Astrocyte (in vitro differentiated cells and primary cell): ENCODE data around the gene CASTOR1. TPM values are rescaled to one million over a fixed set of nuclear protein-coding genes. Genes with fewer than 3 reads are reported as not detected.

ENCODE experiments used
- DNase-seq: peaks from one replicate; pipeline ENCODE4 v3.0.0-alpha.2; 2010; ENCODE audit warnings: low read depth
- FAIRE-seq: peaks from 2 replicates; lab custom pipeline; 2011; peaks lifted over from hg19 to GRCh38; lab: Jason Lieb, UNC
- H2AFZ ChIP-seq: 2 replicates; pipeline ENCODE4 v1.6.0; 2012; ENCODE audit warnings: low read depth, low read length, inconsistent platforms
- H3K27ac ChIP-seq: 2 replicates; pipeline ENCODE4 v1.5.1; 2011; ENCODE audit warnings: low read depth, low read length, inconsistent platforms
- H3K27me3 ChIP-seq: 2 replicates; pipeline ENCODE4 v1.6.0; 2011; ENCODE audit warnings: low read length, inconsistent platforms; ENCODE audit not compliant: insufficient read depth
- H3K36me3 ChIP-seq: 2 replicates; pipeline ENCODE4 v1.5.1; 2011; ENCODE audit warnings: low read length, inconsistent platforms; ENCODE audit not compliant: insufficient read depth
- H3K4me1 ChIP-seq: 2 replicates; pipeline ENCODE4 v1.5.1; 2011; ENCODE audit warnings: low read length, inconsistent platforms; ENCODE audit not compliant: insufficient read depth
- H3K4me2 ChIP-seq: 2 replicates; pipeline ENCODE4 v1.6.0; 2012; ENCODE audit warnings: low read length, inconsistent platforms
- H3K4me3 ChIP-seq: 2 replicates; pipeline ENCODE4 v1.5.1; 2011; ENCODE audit warnings: low read depth, mild to moderate bottlenecking, low read length, inconsistent platforms; ENCODE audit not compliant: insufficient read depth
- H3K79me2 ChIP-seq: 2 replicates; pipeline ENCODE4 v1.6.0; 2012; ENCODE audit warnings: mild to moderate bottlenecking, low read length, inconsistent platforms; ENCODE audit not compliant: insufficient read depth
- H3K9ac ChIP-seq: 2 replicates; pipeline ENCODE4 v1.6.0; 2012; ENCODE audit warnings: mild to moderate bottlenecking, low read length, inconsistent platforms
- H3K9me3 ChIP-seq: 2 replicates; pipeline ENCODE4 v1.5.1; 2012; ENCODE audit warnings: low read depth, mild to moderate bottlenecking, low read length, inconsistent platforms; ENCODE audit not compliant: insufficient read depth
- H4K20me1 ChIP-seq: 2 replicates; pipeline ENCODE4 v1.6.0; 2012; ENCODE audit warnings: low read length, inconsistent platforms; ENCODE audit not compliant: insufficient read depth
- H3K27ac Mint-ChIP-seq: one replicate; pipeline ENCODE4 v1.8.0; 2021; ENCODE audit warnings: mild to moderate bottlenecking, mixed read lengths; ENCODE audit not compliant: unreplicated experiment
- H3K27me3 Mint-ChIP-seq: one replicate; pipeline ENCODE4 v1.8.0; 2021; ENCODE audit warnings: low read depth, mixed read lengths; ENCODE audit not compliant: unreplicated experiment
- H3K36me3 Mint-ChIP-seq: one replicate; pipeline ENCODE4 v1.8.0; 2021; ENCODE audit warnings: low read depth, mixed read lengths; ENCODE audit not compliant: unreplicated experiment
- H3K4me1 Mint-ChIP-seq: one replicate; pipeline ENCODE4 v1.8.0; 2021; ENCODE audit warnings: low read depth, mixed read lengths; ENCODE audit not compliant: unreplicated experiment
- H3K4me3 Mint-ChIP-seq: one replicate; pipeline ENCODE4 v1.8.0; 2021; ENCODE audit warnings: mild to moderate bottlenecking, moderate library complexity, mixed read lengths; ENCODE audit not compliant: unreplicated experiment
- H3K9me3 Mint-ChIP-seq: one replicate; pipeline ENCODE4 v1.8.0; 2021; ENCODE audit warnings: mild to moderate bottlenecking, mixed read lengths; ENCODE audit not compliant: unreplicated experiment
- EZH2 ChIP-seq: IDR thresholded peaks from 2 replicates; pipeline ENCODE4 v1.6.1; 2012; ENCODE audit warnings: mild to moderate bottlenecking, low read length, inconsistent platforms; ENCODE audit not compliant: insufficient read depth
- total RNA-seq: library from RNA; stranded (reverse); gene quantifications from 2 replicates; pipeline ENCODE4 v1.2.1, GENCODE V29; 2021
- TF ChIP-seq, protein P1 (sequence below): IDR thresholded peaks from 2 replicates; pipeline ENCODE4 v1.5.1; 2011; ENCODE audit warnings: low read depth, mild to moderate bottlenecking, inconsistent platforms, low read length, moderate library complexity; ENCODE audit not compliant: insufficient read depth

The CASTOR1 gene
- total RNA-seq, 1 donor from 2014 or later, result 15.2 TPM

DNA sequence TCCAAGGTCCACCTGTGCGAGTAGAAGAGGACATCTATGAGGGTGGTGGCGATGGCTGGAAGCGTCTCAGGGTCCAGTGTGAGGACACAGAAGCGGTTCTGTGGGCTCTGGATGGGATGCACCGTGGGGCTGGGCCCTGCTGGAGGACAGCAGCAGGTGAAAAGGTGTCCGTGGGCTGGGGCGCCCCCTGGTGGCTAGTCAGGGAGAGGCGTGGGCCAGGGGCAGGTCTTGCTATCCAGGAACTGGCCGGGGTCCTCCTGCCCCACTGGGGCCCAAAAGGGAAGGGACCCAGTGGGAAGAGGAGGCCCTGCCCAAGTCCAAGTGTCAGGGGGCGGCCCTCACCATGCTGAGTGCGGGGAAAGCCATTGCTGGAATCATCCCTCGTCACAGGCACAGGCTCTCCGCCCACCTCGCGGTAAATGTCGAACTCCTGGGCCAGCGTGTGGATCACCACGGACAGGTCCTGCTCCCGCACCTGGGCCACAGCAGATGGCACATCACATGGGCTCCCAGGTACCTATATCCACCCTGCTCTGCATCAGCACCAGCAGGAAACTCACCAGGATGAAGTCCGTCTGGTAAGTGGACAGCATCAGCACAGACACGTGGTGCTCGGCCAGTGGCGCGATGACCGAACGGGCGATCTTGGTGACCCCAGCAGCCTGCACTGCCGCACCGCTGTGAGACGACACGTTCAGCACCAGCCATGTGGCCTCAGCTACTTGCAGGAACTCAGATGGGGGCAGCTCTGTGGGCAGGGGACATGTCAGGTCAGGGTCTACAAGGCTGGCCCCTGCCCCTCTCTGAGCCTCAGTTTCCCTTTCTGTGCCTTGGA lies 2.3 kb downstream of the CASTOR1 start:
- Histone ChIP-seq H3K27ac (no peak overlapping the region), H3K4me1 (peaks cover 33% of the 10 kb centered on the region), H2AFZ (no peak overlapping the region), H3K36me3 (no peaks in the 10 kb centered on the region), H4K20me1 (peaks cover 18% of the 10 kb centered on the region), H3K79me2 (peaks cover 3% of the 10 kb centered on the region), H3K9ac (no peak overlapping the region), H3K4me3 (no peak overlapping the region), H3K4me2 (no peak overlapping the region), H3K9me3 (no peaks in the 10 kb centered on the region), H3K27me3 (no peaks in the 10 kb centered on the region)
- Mint-ChIP-seq H3K4me1 (peaks cover 7% of the 10 kb centered on the region), H3K27ac (no peak overlapping the region), H3K27me3 (no peaks in the 10 kb centered on the region), H3K9me3 (no peaks in the 10 kb centered on the region), H3K4me3 (no peak overlapping the region), H3K36me3 (peaks cover 15% of the 10 kb centered on the region)
- no peak for FAIRE-seq
- no peak for DNase-seq
- no peak for TF ChIP-seq EZH2
- TF ChIP-seq, protein P1, sequence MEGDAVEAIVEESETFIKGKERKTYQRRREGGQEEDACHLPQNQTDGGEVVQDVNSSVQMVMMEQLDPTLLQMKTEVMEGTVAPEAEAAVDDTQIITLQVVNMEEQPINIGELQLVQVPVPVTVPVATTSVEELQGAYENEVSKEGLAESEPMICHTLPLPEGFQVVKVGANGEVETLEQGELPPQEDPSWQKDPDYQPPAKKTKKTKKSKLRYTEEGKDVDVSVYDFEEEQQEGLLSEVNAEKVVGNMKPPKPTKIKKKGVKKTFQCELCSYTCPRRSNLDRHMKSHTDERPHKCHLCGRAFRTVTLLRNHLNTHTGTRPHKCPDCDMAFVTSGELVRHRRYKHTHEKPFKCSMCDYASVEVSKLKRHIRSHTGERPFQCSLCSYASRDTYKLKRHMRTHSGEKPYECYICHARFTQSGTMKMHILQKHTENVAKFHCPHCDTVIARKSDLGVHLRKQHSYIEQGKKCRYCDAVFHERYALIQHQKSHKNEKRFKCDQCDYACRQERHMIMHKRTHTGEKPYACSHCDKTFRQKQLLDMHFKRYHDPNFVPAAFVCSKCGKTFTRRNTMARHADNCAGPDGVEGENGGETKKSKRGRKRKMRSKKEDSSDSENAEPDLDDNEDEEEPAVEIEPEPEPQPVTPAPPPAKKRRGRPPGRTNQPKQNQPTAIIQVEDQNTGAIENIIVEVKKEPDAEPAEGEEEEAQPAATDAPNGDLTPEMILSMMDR, result peak; percentile 68

DNA sequence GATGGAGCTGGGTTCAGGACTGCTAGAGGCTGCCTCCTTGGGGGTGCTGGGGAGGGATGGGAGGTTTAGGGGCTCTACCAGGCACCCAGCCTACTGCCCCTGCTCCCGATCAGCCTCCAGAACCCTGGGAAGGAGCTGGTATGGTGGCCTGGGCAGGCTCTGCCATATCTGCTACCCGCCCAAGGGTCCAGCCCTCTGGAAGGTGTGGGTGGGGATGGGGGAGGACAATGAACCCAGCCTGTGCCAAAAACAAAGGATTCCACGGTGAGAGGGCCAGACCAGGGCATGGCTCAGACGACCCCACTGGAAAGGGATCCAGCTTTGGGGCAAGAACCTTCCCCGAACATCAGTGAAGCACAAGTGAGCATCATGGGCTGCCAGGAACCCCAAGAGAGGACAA lies 3.0 kb downstream of the CASTOR1 start:
- H2AFZ ChIP-seq, result no peak overlapping the region
- peaks cover 30% of the 10 kb centered on the region for H3K4me1 ChIP-seq
- no peak overlapping the region for H3K4me3 ChIP-seq
- no peaks in the 10 kb centered on the region for H3K36me3 ChIP-seq
- TF ChIP-seq, protein P1, result no peak
- no peak for TF ChIP-seq EZH2
- H3K27me3 ChIP-seq, result no peaks in the 10 kb centered on the region
- DNase-seq, result no peak
- Mint-ChIP-seq H3K4me1 (peaks cover 7% of the 10 kb centered on the region), H3K27me3 (no peaks in the 10 kb centered on the region), H3K36me3 (peaks cover 15% of the 10 kb centered on the region), H3K4me3 (no peak overlapping the region), H3K27ac (no peak overlapping the region), H3K9me3 (no peaks in the 10 kb centered on the region)
- peaks cover 3% of the 10 kb centered on the region for H3K79me2 ChIP-seq
- peaks cover 12% of the 10 kb centered on the region for H4K20me1 ChIP-seq
- no peak overlapping the region for H3K27ac ChIP-seq
- FAIRE-seq, result no peak
- H3K9me3 ChIP-seq, result no peaks in the 10 kb centered on the region
- H3K9ac ChIP-seq, result no peak overlapping the region
- H3K4me2 ChIP-seq, result no peak overlapping the region

DNA sequence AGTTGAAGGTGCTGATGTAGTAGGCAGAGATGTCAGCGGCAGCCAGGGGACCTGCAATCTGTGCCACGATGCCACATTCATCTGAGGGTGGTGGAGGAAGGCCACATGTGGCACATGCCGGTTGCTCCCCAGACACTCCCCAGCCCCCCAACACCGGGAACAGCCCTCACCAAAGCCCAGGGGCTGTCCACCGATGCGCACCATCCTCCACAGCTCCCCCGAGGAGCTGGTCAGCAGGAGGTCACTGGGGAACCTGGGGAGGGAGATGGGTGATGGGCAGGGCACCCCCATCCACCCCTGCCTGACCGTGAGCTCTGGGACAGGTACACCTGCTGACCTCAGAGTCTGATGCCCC lies 3.5 kb downstream of the CASTOR1 start:
- Histone ChIP-seq H3K79me2 (peaks cover 3% of the 10 kb centered on the region), H4K20me1 (peaks cover 8% of the 10 kb centered on the region), H3K4me3 (no peak overlapping the region), H2AFZ (no peak overlapping the region), H3K9ac (no peak overlapping the region), H3K36me3 (no peaks in the 10 kb centered on the region), H3K9me3 (no peaks in the 10 kb centered on the region), H3K4me1 (peaks cover 25% of the 10 kb centered on the region), H3K27ac (no peak overlapping the region), H3K4me2 (no peak overlapping the region), H3K27me3 (no peaks in the 10 kb centered on the region)
- DNase-seq (no peak), FAIRE-seq (no peak)
- H3K4me3 Mint-ChIP-seq, result no peak overlapping the region
- peaks cover 15% of the 10 kb centered on the region for H3K36me3 Mint-ChIP-seq
- TF ChIP-seq, protein P1, result no peak
- TF ChIP-seq EZH2, result no peak
- H3K9me3 Mint-ChIP-seq, result no peaks in the 10 kb centered on the region
- no peak overlapping the region for H3K27ac Mint-ChIP-seq
- H3K27me3 Mint-ChIP-seq, result no peaks in the 10 kb centered on the region
- H3K4me1 Mint-ChIP-seq, result peaks cover 7% of the 10 kb centered on the region
